HepG2 (cell line): ENCODE results near the gene PRKAG3. TPM values are rescaled to one million over a fixed set of nuclear protein-coding genes. Genes with fewer than 3 reads are reported as not detected.
A peak's percentile ranks its signal among the peaks of the same experiment; 100 is the strongest.

Experiments used
- ADNP ChIP-seq: sonication (generic); formaldehyde crosslinking; IDR thresholded peaks from 2 replicates; pipeline ENCODE4 v1.4.0; 2020; ENCODE audit warnings: missing genetic modification reagents
- FOXC1 ChIP-seq: sonication (generic); formaldehyde crosslinking; IDR thresholded peaks from 2 replicates; pipeline ENCODE4 v1.8.0; 2022; ENCODE audit warnings: mild to moderate bottlenecking, missing genetic modification reagents, borderline replicate concordance
- HMG20A ChIP-seq: IDR thresholded peaks from 2 replicates; pipeline ENCODE4 v1.6.1; 2016; ENCODE audit warnings: borderline replicate concordance
- KDM4B ChIP-seq: sonication (generic); formaldehyde crosslinking; IDR thresholded peaks from 2 replicates; pipeline ENCODE4 v1.4.0; 2020; ENCODE audit warnings: missing genetic modification reagents
- MIER2 ChIP-seq: IDR thresholded peaks from 2 replicates; pipeline ENCODE4 v1.6.1; 2016; ENCODE audit warnings: missing biosample characterization, missing genetic modification reagents
- RFX1 ChIP-seq: fragments of 450-650 bp; IDR thresholded peaks from 2 replicates; pipeline ENCODE4 v1.6.1; 2017
- SOX5 ChIP-seq: IDR thresholded peaks from 2 replicates; pipeline ENCODE4 v1.6.1; 2016; ENCODE audit warnings: borderline replicate concordance
- STAG1 ChIP-seq: sonication (generic); formaldehyde crosslinking; IDR thresholded peaks from 2 replicates; pipeline ENCODE4 v1.4.0; 2020; ENCODE audit warnings: missing genetic modification reagents
- TOE1 ChIP-seq: sonication (generic); formaldehyde crosslinking; IDR thresholded peaks from 2 replicates; pipeline ENCODE4 v1.4.0; 2020; ENCODE audit warnings: mild to moderate bottlenecking, missing genetic modification reagents
- ZNF230 ChIP-seq: sonication (generic); formaldehyde crosslinking; IDR thresholded peaks from 2 replicates; pipeline ENCODE4 v1.4.0; 2020; ENCODE audit warnings: mild to moderate bottlenecking, missing genetic modification reagents
- ZNF350 ChIP-seq: sonication (generic); formaldehyde crosslinking; IDR thresholded peaks from 2 replicates; pipeline ENCODE4 v1.4.0; 2020; ENCODE audit warnings: mild to moderate bottlenecking, low read depth, missing genetic modification reagents, borderline replicate concordance
- ZNF510 ChIP-seq: sonication (generic); formaldehyde crosslinking; IDR thresholded peaks from 2 replicates; pipeline ENCODE4 v1.4.0; 2020; ENCODE audit warnings: low read depth, mild to moderate bottlenecking, missing genetic modification reagents
- ZNF546 ChIP-seq: sonication (generic); formaldehyde crosslinking; conservative IDR thresholded peaks from 2 replicates; pipeline ENCODE4 v1.8.1; 2023; ENCODE audit warnings: mild to moderate bottlenecking, missing genetic modification reagents
- polyA plus RNA-seq, 8 experiments: library from polyadenylated mRNA; depleted of rRNA in 3 of 8; stranded (reverse) in 7 of 8; unstranded in 1 of 8; fragments of >200 nt; fragmentation: Illumina TruSeq in 4 of 8; extraction: Trizol in 4 of 8; gene quantifications; 2 replicates each; pipeline versions ENCODE4 v1.2.1 to v1.2.3, GENCODE V29; 2011 to 2016; ENCODE audit warnings: low read depth in 4 of 8, missing spikeins in 1 of 8, mixed read lengths in 1 of 8; ENCODE audit not compliant: insufficient read depth in 1 of 8
- total RNA-seq, 5 experiments: library from RNA; depleted of rRNA; stranded (reverse); fragments of >200 nt; fragmentation: Illumina TruSeq; extraction: Trizol; gene quantifications; 2 replicates each; pipeline ENCODE4 v1.2.3, GENCODE V29; 2016; ENCODE audit warnings: low read depth in 1 of 5
- TF ChIP-seq, protein P1 (sequence below): sonication (generic); formaldehyde crosslinking; IDR thresholded peaks from 2 replicates; pipeline ENCODE4 v1.5.0; 2020; ENCODE audit warnings: missing genetic modification reagents, mild to moderate bottlenecking, borderline replicate concordance
- TF ChIP-seq, protein P2 (sequence below): sonication (generic); formaldehyde crosslinking; IDR thresholded peaks from 2 replicates; pipeline ENCODE4 v1.8.1; 2023; ENCODE audit warnings: missing genetic modification reagents, mild to moderate bottlenecking, borderline replicate concordance
- TF ChIP-seq, protein P3 (sequence below): sonication (generic); formaldehyde crosslinking; IDR thresholded peaks from 2 replicates; pipeline ENCODE4 v1.8.0; 2022; ENCODE audit warnings: mild to moderate bottlenecking, missing genetic modification reagents; ENCODE audit not compliant: insufficient replicate concordance
- TF ChIP-seq, protein P4 (sequence below): sonication (generic); formaldehyde crosslinking; IDR thresholded peaks from 2 replicates; pipeline ENCODE4 v1.5.0; 2020; ENCODE audit warnings: missing genetic modification reagents
- TF ChIP-seq, protein P5 (sequence below): sonication (generic); formaldehyde crosslinking; IDR thresholded peaks from 2 replicates; pipeline ENCODE4 v1.5.0; 2020; ENCODE audit warnings: mild to moderate bottlenecking, missing genetic modification reagents, borderline replicate concordance
- TF ChIP-seq, protein P6 (sequence below): IDR thresholded peaks from 2 replicates; pipeline ENCODE4 v1.6.1; 2016

Gene PRKAG3
- total and polyA plus RNA-seq, 2 of the 13 experiments (the other 11 are each of a cell fraction or from before 2014, with no cell fraction given), result not detected

DNA sequence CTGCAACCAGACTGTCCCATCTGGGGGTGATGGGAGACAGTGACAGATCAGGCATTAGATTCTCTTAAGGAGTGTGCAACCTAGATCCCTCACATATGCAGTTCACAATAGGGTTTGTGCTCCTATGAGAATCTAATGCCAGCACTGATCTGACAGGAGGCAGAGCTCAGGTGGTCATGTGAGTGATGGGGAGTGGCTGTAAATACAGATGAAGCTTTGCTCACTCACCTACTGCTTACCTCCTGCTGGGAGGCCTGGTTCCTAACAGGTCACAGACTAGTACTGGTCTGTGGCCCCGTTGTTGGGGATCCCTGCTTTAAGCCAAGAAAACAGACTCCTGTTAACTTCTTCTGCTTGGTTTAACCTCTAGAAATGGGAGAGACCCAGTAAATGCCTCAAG, 46.5 kb downstream of the PRKAG3 start (continued):
- TF ChIP-seq, protein P1, sequence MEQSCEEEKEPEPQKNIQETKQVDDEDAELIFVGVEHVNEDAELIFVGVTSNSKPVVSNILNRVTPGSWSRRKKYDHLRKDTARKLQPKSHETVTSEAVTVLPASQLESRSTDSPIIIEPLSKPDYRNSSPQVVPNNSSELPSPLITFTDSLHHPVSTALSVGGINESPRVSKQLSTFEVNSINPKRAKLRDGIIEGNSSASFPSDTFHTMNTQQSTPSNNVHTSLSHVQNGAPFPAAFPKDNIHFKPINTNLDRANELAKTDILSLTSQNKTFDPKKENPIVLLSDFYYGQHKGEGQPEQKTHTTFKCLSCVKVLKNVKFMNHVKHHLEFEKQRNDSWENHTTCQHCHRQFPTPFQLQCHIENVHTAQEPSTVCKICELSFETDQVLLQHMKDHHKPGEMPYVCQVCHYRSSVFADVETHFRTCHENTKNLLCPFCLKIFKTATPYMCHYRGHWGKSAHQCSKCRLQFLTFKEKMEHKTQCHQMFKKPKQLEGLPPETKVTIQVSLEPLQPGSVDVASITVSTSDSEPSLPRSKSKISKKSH (CRISPR knock-in tag), result no peak
- TF ChIP-seq ZNF546 (CRISPR knock-in tag), result no peak
- TF ChIP-seq, protein P2, sequence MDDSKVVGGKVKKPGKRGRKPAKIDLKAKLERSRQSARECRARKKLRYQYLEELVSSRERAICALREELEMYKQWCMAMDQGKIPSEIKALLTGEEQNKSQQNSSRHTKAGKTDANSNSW, result no peak
- no peak for TF ChIP-seq ZNF230 (CRISPR knock-in tag)
- no peak for TF ChIP-seq TOE1 (CRISPR knock-in tag)
- TF ChIP-seq MIER2, result no peak
- TF ChIP-seq FOXC1 (CRISPR knock-in tag), result 0 out of 2 replicates have a peak, but pooled peaks have one; percentile 45
- TF ChIP-seq, protein P3, sequence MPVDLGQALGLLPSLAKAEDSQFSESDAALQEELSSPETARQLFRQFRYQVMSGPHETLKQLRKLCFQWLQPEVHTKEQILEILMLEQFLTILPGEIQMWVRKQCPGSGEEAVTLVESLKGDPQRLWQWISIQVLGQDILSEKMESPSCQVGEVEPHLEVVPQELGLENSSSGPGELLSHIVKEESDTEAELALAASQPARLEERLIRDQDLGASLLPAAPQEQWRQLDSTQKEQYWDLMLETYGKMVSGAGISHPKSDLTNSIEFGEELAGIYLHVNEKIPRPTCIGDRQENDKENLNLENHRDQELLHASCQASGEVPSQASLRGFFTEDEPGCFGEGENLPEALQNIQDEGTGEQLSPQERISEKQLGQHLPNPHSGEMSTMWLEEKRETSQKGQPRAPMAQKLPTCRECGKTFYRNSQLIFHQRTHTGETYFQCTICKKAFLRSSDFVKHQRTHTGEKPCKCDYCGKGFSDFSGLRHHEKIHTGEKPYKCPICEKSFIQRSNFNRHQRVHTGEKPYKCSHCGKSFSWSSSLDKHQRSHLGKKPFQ (CRISPR knock-in tag), result no peak
- no peak for TF ChIP-seq KDM4B (CRISPR knock-in tag)
- TF ChIP-seq, protein P4, sequence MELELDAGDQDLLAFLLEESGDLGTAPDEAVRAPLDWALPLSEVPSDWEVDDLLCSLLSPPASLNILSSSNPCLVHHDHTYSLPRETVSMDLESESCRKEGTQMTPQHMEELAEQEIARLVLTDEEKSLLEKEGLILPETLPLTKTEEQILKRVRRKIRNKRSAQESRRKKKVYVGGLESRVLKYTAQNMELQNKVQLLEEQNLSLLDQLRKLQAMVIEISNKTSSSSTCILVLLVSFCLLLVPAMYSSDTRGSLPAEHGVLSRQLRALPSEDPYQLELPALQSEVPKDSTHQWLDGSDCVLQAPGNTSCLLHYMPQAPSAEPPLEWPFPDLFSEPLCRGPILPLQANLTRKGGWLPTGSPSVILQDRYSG (CRISPR knock-in tag), result no peak
- TF ChIP-seq, protein P5, sequence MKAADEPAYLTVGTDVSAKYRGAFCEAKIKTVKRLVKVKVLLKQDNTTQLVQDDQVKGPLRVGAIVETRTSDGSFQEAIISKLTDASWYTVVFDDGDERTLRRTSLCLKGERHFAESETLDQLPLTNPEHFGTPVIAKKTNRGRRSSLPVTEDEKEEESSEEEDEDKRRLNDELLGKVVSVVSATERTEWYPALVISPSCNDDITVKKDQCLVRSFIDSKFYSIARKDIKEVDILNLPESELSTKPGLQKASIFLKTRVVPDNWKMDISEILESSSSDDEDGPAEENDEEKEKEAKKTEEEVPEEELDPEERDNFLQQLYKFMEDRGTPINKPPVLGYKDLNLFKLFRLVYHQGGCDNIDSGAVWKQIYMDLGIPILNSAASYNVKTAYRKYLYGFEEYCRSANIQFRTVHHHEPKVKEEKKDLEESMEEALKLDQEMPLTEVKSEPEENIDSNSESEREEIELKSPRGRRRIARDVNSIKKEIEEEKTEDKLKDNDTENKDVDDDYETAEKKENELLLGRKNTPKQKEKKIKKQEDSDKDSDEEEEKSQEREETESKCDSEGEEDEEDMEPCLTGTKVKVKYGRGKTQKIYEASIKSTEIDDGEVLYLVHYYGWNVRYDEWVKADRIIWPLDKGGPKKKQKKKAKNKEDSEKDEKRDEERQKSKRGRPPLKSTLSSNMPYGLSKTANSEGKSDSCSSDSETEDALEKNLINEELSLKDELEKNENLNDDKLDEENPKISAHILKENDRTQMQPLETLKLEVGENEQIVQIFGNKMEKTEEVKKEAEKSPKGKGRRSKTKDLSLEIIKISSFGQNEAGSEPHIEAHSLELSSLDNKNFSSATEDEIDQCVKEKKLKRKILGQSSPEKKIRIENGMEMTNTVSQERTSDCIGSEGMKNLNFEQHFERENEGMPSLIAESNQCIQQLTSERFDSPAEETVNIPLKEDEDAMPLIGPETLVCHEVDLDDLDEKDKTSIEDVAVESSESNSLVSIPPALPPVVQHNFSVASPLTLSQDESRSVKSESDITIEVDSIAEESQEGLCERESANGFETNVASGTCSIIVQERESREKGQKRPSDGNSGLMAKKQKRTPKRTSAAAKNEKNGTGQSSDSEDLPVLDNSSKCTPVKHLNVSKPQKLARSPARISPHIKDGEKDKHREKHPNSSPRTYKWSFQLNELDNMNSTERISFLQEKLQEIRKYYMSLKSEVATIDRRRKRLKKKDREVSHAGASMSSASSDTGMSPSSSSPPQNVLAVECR, result peak; percentile 41
- no peak for TF ChIP-seq ADNP
- TF ChIP-seq, protein P6, sequence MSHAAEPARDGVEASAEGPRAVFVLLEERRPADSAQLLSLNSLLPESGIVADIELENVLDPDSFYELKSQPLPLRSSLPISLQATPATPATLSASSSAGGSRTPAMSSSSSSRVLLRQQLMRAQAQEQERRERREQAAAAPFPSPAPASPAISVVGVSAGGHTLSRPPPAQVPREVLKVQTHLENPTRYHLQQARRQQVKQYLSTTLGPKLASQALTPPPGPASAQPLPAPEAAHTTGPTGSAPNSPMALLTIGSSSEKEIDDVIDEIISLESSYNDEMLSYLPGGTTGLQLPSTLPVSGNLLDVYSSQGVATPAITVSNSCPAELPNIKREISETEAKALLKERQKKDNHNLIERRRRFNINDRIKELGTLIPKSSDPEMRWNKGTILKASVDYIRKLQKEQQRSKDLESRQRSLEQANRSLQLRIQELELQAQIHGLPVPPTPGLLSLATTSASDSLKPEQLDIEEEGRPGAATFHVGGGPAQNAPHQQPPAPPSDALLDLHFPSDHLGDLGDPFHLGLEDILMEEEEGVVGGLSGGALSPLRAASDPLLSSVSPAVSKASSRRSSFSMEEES (CRISPR knock-in tag), result peak; percentile 59; the same call in 1 of the 2 replicates
- no peak for TF ChIP-seq ZNF350 (CRISPR knock-in tag)
- no peak for TF ChIP-seq ZNF510 (CRISPR knock-in tag)
- no peak for TF ChIP-seq HMG20A (CRISPR knock-in tag)
- no peak for TF ChIP-seq SOX5 (CRISPR knock-in tag)
- TF ChIP-seq STAG1, result no peak
- TF ChIP-seq RFX1, result no peak
